Ectodermal cell (in vitro differentiated cells): ENCODE measurements around the gene MLNR.

Experiments
- H3K27ac ChIP-seq: 2 replicates; pipeline ENCODE4 v1.7.0; 2013; ENCODE audit warnings: mild to moderate bottlenecking, low read depth, low read length; ENCODE audit not compliant: insufficient read depth, poor library complexity, severe bottlenecking
- H3K27me3 ChIP-seq: 2 replicates; pipeline ENCODE4 v1.7.0; 2013; ENCODE audit warnings: mild to moderate bottlenecking, low read length; ENCODE audit not compliant: insufficient read depth, control insufficient read depth, poor library complexity, severe bottlenecking
- H3K36me3 ChIP-seq: one replicate; pipeline ENCODE4 v1.7.0; 2013; ENCODE audit warnings: low read length; ENCODE audit not compliant: control insufficient read depth, insufficient read depth
- H3K4me1 ChIP-seq: one replicate; pipeline ENCODE4 v1.7.0; 2013; ENCODE audit warnings: low read length; ENCODE audit not compliant: control insufficient read depth, insufficient read depth
- H3K4me3 ChIP-seq: 2 replicates; pipeline ENCODE4 v1.7.0; 2013; ENCODE audit warnings: low read depth, low read length, control low read depth; ENCODE audit not compliant: insufficient read depth
- H3K9me3 ChIP-seq: 2 replicates; pipeline ENCODE4 v1.7.0; 2013; ENCODE audit warnings: mild to moderate bottlenecking, low read length, moderate library complexity; ENCODE audit not compliant: control insufficient read depth
- WGBS, 2 experiments: methylation state at CpG; one replicate each; pipeline ENCODE4 v1.1.7; 2013; ENCODE audit warnings: missing lambda C conversion rate in 2 of 2; 5-methylcytosine and 5-hydroxymethylcytosine counted together

MLNR gene

DNA sequence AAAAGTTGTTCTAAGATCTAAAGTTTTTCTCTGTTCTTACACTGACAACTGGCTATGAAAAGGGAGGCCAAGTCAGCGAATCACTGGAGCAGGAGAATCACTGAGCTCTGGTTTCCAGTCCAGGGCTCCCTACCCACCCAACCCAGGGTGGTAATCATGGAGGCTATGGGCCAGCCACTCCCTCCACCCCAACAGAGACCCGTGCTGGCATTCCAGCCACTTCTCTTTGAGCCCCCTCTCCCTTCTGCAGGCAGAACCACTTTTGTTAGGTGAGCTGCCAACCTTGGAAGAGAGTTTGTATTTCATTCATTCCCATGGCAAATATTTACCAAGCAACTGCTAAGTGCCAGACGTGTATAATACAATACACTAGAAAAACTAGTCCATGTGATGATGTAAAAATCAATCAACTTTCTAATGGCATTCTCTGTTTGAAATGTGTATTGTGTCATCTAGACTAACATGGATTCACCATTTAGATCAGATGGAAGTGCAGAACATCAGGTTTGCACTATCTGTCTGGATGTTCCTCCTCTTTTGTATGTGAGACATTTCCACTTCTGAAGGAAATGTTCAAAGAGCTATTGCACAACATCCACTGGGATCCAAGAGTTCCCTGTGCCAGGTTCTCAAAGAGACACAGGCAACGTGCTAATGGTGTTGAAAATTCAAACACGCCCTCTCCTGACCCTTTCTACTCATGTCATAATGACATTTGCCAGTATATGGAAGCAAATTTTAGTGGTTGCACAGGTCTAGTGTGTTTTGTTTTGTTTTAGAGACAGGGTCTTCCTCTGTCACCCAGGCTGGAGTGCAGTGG, 5.3 kb downstream of the MLNR start:
- Histone ChIP-seq H3K27me3 (peaks cover 48% of the 10 kb centered on the region), H3K9me3 (no peaks in the 10 kb centered on the region), H3K4me3 (no peak overlapping the region), H3K27ac (no peak overlapping the region), H3K4me1 (peaks cover 9% of the 10 kb centered on the region), H3K36me3 (no peaks in the 10 kb centered on the region)
- WGBS, 2 experiments = 80 to 86% methylated on average over 4 to 5 of the region's 5 CpGs

GRCh38 chr13:49226613-49227012, 6.5 kb downstream of the MLNR start:
- Histone ChIP-seq H3K36me3 (no peaks in the 10 kb centered on the region), H3K4me3 (no peak overlapping the region), H3K27ac (no peak overlapping the region), H3K27me3 (peaks cover 36% of the 10 kb centered on the region), H3K4me1 (peaks cover 9% of the 10 kb centered on the region), H3K9me3 (no peaks in the 10 kb centered on the region)
- 89 to 96% methylated on average over 5 of the region's 5 CpGs for WGBS, 2 experiments

DNA sequence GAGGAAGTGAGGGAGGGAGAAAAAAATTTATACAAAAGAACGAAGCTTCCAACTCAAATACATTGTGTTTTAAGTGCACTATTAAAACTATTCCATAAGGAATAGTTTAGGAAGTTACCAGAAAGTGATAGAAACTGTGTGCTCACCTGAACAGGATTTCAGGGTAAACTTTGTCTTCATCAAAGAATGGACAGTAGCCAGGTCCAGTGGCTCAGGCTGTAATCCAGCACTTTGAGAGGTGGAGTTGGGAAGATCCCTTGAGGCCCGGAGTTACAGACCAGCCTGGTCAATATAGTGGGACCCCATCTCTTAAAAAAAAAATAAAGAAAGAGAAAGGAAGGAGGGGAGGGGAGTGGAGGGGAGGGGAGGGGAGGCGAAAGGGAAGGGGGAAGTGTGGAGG, 14.6 kb downstream of the MLNR start:
- no peaks in the 10 kb centered on the region for H3K9me3 ChIP-seq
- 94 to 96% methylated on average over 2 of the region's 3 CpGs for WGBS, 2 experiments
- H3K27me3 ChIP-seq = no peaks in the 10 kb centered on the region
- no peak overlapping the region for H3K27ac ChIP-seq
- H3K4me3 ChIP-seq = no peak overlapping the region
- no peaks in the 10 kb centered on the region for H3K36me3 ChIP-seq
- H3K4me1 ChIP-seq = no peaks in the 10 kb centered on the region

DNA sequence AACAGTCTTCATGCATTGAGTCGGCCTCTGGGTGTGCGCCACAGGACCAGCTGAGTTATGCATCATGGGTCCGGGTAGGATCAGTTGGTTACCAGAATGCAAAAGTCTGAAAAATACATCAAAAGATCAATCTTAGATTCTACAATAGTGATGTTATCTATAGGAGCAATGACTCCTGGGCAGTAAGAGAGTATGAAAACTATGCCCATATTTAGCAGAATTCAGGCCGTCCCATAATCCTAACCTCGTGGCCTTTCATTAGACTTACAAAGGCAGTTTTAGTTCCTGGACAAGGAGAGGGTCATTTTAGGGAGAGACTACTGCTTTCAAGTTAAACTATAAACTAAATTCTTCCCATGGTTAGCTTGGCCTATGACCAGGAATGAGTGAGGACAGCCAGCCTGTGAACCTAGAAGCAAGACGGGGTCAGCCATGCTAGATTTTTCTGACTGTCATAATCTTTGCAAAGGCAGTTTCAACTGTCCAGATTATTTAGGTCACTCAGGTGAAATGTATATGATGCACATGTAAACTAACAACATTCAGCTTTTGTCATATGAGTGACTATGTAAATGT, 15.8 kb downstream of the MLNR start:
- WGBS, 2 experiments = 90 to 94% methylated on average over 6 of the region's 6 CpGs
- no peak overlapping the region for H3K4me3 ChIP-seq
- no peaks in the 10 kb centered on the region for H3K9me3 ChIP-seq
- no peaks in the 10 kb centered on the region for H3K36me3 ChIP-seq
- no peaks in the 10 kb centered on the region for H3K27me3 ChIP-seq
- no peaks in the 10 kb centered on the region for H3K4me1 ChIP-seq
- no peak overlapping the region for H3K27ac ChIP-seq

- WGBS, 2 experiments = 95 to 96% methylated on average over 2 of the region's 2 CpGs
- Histone ChIP-seq H3K27me3 (no peaks in the 10 kb centered on the region), H3K9me3 (no peaks in the 10 kb centered on the region), H3K4me3 (no peak overlapping the region), H3K36me3 (no peaks in the 10 kb centered on the region), H3K4me1 (no peaks in the 10 kb centered on the region), H3K27ac (no peak overlapping the region)
These were observed 18.5 kb downstream of the MLNR start for GRCh38 chr13:49238621-49239020.

DNA sequence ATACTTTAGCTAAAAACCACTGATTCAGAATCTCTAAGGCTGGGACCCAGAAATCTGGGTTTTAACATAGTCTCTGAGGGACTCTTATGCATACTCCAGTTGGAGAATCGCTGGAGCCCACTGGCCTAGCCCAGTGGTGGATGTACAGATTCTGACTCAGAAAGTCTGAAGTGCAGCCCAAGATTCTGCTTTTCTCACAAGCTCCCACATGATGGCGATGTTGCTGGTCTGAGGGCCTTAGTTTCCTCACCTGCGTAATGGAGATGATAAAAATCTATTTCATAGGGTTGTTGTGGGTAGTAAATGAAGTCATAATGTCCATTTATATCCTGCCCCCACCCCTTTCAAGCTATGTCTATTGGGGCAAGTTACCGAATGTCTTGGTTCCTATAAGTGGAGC, 19.9 kb downstream of the MLNR start:
- Histone ChIP-seq H3K27me3 (peaks cover 6% of the 10 kb centered on the region), H3K4me3 (no peak overlapping the region)
- WGBS, 2 experiments = 38 to 52% methylated on average over 1 to 4 of the region's 4 CpGs

DNA sequence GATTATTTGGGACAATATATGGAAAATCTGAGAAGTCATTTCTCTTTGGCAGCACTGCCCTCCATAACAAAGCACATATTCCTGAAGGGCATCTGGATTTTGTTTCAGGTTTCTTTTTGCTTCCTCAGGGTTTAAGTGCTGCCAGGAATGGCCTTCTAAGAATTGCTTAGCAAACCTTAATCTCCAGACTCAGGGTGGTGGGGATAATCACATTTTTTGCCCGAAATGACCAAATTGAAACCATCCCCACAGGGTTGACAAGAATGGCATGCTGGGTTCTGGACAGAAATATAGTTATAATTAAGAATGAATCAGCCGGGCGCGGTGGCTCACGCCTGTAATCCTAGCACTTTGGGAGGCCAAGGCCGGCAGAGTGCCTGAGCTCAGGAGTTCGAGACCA, 21.2 kb downstream of the MLNR start:
- Histone ChIP-seq H3K4me1 (no peaks in the 10 kb centered on the region), H3K4me3 (no peak overlapping the region), H3K27me3 (peaks cover 6% of the 10 kb centered on the region), H3K9me3 (no peaks in the 10 kb centered on the region), H3K27ac (no peak overlapping the region), H3K36me3 (no peaks in the 10 kb centered on the region)
- WGBS, 2 experiments = 94 to 96% methylated on average over 7 of the region's 7 CpGs

More for the DNA sequence above, 19.9 kb downstream of the MLNR start:
- no peak overlapping the region for H3K27ac ChIP-seq
- H3K9me3 ChIP-seq = no peaks in the 10 kb centered on the region
- H3K36me3 ChIP-seq = no peaks in the 10 kb centered on the region
- no peaks in the 10 kb centered on the region for H3K4me1 ChIP-seq

DNA sequence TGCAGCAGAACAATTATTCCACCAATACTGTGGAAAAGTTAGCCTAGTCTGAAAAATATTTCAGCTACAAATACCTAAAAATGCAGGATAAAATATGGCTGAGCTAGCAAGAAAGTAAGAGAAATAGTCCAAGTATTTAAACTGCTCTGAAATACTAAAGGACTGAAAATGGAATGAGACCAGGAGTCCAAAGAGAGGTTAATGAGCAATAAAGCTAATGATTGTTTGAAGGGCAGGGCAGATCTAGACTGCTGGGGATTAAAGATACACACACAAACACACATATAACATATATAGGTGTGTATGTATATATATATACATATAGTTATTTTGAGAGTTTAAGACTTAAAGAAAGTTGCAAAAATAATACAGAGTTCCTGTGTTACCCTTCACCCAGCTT, 25.0 kb downstream of the MLNR start:
- no peaks in the 10 kb centered on the region for H3K36me3 ChIP-seq
- H3K27ac ChIP-seq = no peak overlapping the region
- no peak overlapping the region for H3K4me3 ChIP-seq
- H3K27me3 ChIP-seq = peaks cover 6% of the 10 kb centered on the region
- no peaks in the 10 kb centered on the region for H3K4me1 ChIP-seq
- H3K9me3 ChIP-seq = no peaks in the 10 kb centered on the region

GRCh38 chr13:49246850-49247642, 26.9 kb downstream of the MLNR start:
- Histone ChIP-seq H3K27ac (no peak overlapping the region), H3K36me3 (no peaks in the 10 kb centered on the region), H3K4me3 (peak overlapping the region; percentile 75), H3K4me1 (no peaks in the 10 kb centered on the region), H3K27me3 (peaks cover 6% of the 10 kb centered on the region), H3K9me3 (no peaks in the 10 kb centered on the region)
- 27% methylated on average over 4 of the region's 4 CpGs for WGBS, 2 experiments
